ENCODE measurements around the gene APEH.

DNA sequence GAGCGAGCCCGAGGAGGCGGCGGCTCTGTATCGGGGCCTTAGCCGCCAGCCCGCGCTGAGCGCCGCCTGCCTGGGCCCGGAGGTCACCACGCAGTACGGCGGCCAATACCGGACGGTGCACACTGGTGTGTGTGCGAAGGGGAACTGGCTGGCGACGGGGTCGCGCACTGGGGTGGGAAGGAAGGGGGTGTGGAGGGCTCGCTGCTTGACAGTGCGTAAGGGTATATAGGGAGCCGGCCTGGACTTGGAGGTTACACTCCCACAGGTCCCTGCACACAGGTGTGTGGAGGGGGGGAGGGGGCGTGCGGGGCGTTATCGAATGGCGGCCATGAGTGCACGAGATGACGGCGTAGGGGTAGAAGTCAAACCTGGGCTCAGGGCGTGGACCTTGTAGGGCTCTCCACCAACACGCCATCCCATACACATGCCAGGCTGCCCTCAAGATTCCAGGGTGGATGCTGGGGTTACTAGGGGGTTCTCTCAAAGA is 389 bp downstream of the APEH start:
- TF ChIP-seq CTCF (conservative IDR thresholded peaks at IDR 0.05; ENCODE audit: low read length), result no peak
- no peak for TF ChIP-seq EZH2phosphoT487 (IDR thresholded peaks at IDR 0.05; ENCODE audit: borderline replicate concordance)
